Glutamatergic neuron (in vitro differentiated cells): ENCODE measurements around the gene SERF2. TPM values are rescaled to one million over a fixed set of nuclear protein-coding genes. Genes with fewer than 3 reads are reported as not detected.
A peak's percentile ranks its signal among the peaks of the same experiment; 100 is the strongest.
"Not testable (repeated sequence)": the region's sequence is repeated elsewhere in the genome, so short reads cannot be mapped to it uniquely, and the experiment has no call there.

Source experiments
- DNase-seq: peaks from one replicate; pipeline ENCODE4 v3.0.0; 2022
- H3K27ac Mint-ChIP-seq: one replicate; pipeline ENCODE4 v1.8.0; 2020; ENCODE audit warnings: mild to moderate bottlenecking, mixed read lengths, inconsistent platforms; ENCODE audit not compliant: unreplicated experiment
- H3K27me3 Mint-ChIP-seq: one replicate; pipeline ENCODE4 v1.8.0; 2020; ENCODE audit warnings: mild to moderate bottlenecking, moderate library complexity, mixed read lengths, inconsistent platforms; ENCODE audit not compliant: unreplicated experiment
- H3K36me3 Mint-ChIP-seq: one replicate; pipeline ENCODE4 v1.8.0; 2020; ENCODE audit warnings: mild to moderate bottlenecking, mixed read lengths, inconsistent platforms; ENCODE audit not compliant: unreplicated experiment
- H3K4me1 Mint-ChIP-seq: one replicate; pipeline ENCODE4 v1.8.0; 2020; ENCODE audit warnings: mild to moderate bottlenecking, low read depth, mixed read lengths, inconsistent platforms; ENCODE audit not compliant: unreplicated experiment
- H3K4me3 Mint-ChIP-seq: one replicate; pipeline ENCODE4 v1.8.0; 2020; ENCODE audit warnings: mild to moderate bottlenecking, mixed read lengths, inconsistent platforms; ENCODE audit not compliant: unreplicated experiment
- H3K9me3 Mint-ChIP-seq: one replicate; pipeline ENCODE4 v1.8.0; 2020; ENCODE audit warnings: mild to moderate bottlenecking, moderate library complexity, mixed read lengths, inconsistent platforms; ENCODE audit not compliant: unreplicated experiment
- CTCF ChIP-seq: fragments of 200-600 bp; sonication (generic); IDR thresholded peaks from one replicate; pipeline ENCODE4 v1.5.0; 2021; ENCODE audit not compliant: partially characterized antibody, unreplicated experiment
- long read RNA-seq: library from polyadenylated mRNA; unstranded; transcript quantifications from one replicate; pipeline ENCODE4 v2.0.0, GENCODE V29; 2020; ENCODE audit not compliant: unreplicated experiment
- total RNA-seq: library from RNA; stranded (reverse); fragmentation: NEBNext Ultra II Directional; extraction: Animal tissue kit (Norgen Biotek cat#: 25700); gene quantifications from one replicate; pipeline ENCODE4 v1.2.1, GENCODE V29; 2021; ENCODE audit not compliant: unreplicated experiment

The SERF2 gene
- total RNA-seq, result 650 TPM
- long read RNA-seq, transcript SERF2-205 (3 exons, 690 nt), result minor isoform, 6 of 726 reads
- long read RNA-seq, transcript SERF2-202 (3 exons, 506 nt), result minor isoform, 16 of 726 reads
- long read RNA-seq, transcript SERF2-207 (2 exons, 582 nt), result minor isoform, 54 of 726 reads
- long read RNA-seq, transcript SERF2-201 (3 exons, 1,537 nt), result major isoform, 632 of 726 reads
- long read RNA-seq, partial matches to known transcripts, result 4 of 726 reads
- long read RNA-seq, other reads (novel, unspliced or antisense), result 6 of 726 reads

- H3K4me1 Mint-ChIP-seq, result peaks cover 17% of the 10 kb centered on the region
- H3K27me3 Mint-ChIP-seq, result peaks cover 4% of the 10 kb centered on the region
- TF ChIP-seq CTCF, result no peak
- DNase-seq, result peak; percentile 100
- H3K27ac Mint-ChIP-seq, result peak within 1 kb of the TSS; percentile 97
- H3K36me3 Mint-ChIP-seq, result peaks cover 6% of the 10 kb centered on the region
- peak within 1 kb of the TSS; percentile 87 for H3K4me3 Mint-ChIP-seq
- peaks cover 16% of the 10 kb centered on the region for H3K9me3 Mint-ChIP-seq
Measured at GRCh38 chr15:43791993-43792760, at the start of gene SERF2. Gene SERF2, plus strand, starts transcription at chr15:43792320. Its CDS starts 57 bp downstream, at chr15:43792377.

GRCh38 chr15:43746245-43746902 lies 45.7 kb upstream of the SERF2 start, which contains the start of gene PDIA3:
Gene PDIA3, plus strand, starts transcription at chr15:43746438. Its CDS starts 102 bp downstream, at chr15:43746540.
- not testable (repeated sequence) for H3K9me3 Mint-ChIP-seq, H3K27me3 Mint-ChIP-seq, H3K36me3 Mint-ChIP-seq, H3K4me1 Mint-ChIP-seq
- Mint-ChIP-seq H3K4me3 (peak within 1 kb of the TSS; percentile 98), H3K27ac (peak within 1 kb of the TSS; percentile 96)
- TF ChIP-seq CTCF, result peak; percentile 36
- DNase-seq, result peak; percentile 96

- not testable (repeated sequence) for H3K4me1 Mint-ChIP-seq, H3K27me3 Mint-ChIP-seq, H3K36me3 Mint-ChIP-seq, H3K9me3 Mint-ChIP-seq, DNase-seq
- Mint-ChIP-seq H3K4me3 (peak overlapping the region; percentile 98), H3K27ac (peak overlapping the region; percentile 96)
Measured at GRCh38 chr15:43746903-43747309, 45.2 kb upstream of the SERF2 start.

GRCh38 chr15:43748376-43748775 lies 43.7 kb upstream of the SERF2 start:
- Mint-ChIP-seq H3K4me1 (peaks cover 11% of the 10 kb centered on the region), H3K27ac (no peak overlapping the region), H3K9me3 (peaks cover 5% of the 10 kb centered on the region), H3K36me3 (no peaks in the 10 kb centered on the region), H3K27me3 (peaks cover 6% of the 10 kb centered on the region), H3K4me3 (no peak overlapping the region)
- no peak for DNase-seq
- no peak for TF ChIP-seq CTCF

GRCh38 chr15:43749690-43750345 lies 42.3 kb upstream of the SERF2 start:
- Mint-ChIP-seq H3K27ac (no peak overlapping the region), H3K4me3 (no peak overlapping the region), H3K27me3 (peaks cover 6% of the 10 kb centered on the region), H3K36me3 (no peaks in the 10 kb centered on the region), H3K9me3 (peaks cover 5% of the 10 kb centered on the region), H3K4me1 (peaks cover 11% of the 10 kb centered on the region)
- no peak for TF ChIP-seq CTCF
- no peak for DNase-seq
